K562 (cell line): ENCODE measurements around the gene SKIC2. TPM values are rescaled to one million over a fixed set of nuclear protein-coding genes. Genes with fewer than 3 reads are reported as not detected.
A peak's percentile ranks its signal among the peaks of the same experiment; 100 is the strongest.

Source experiments
- ARHGAP35 ChIP-seq: fragments of 450-650 bp; IDR thresholded peaks from 2 replicates; pipeline ENCODE4 v1.6.1; 2018; ENCODE audit not compliant: partially characterized antibody
- CBX1 ChIP-seq: sonication (generic); IDR thresholded peaks from 2 replicates; pipeline ENCODE4 v1.6.1; 2016; ENCODE audit warnings: antibody characterized with exemption, low read depth, mild to moderate bottlenecking
- CXXC5 ChIP-seq: fragments of 250-450 bp; sonication (Bioruptor Pico); IDR thresholded peaks from 2 replicates; pipeline ENCODE4 v1.8.0; 2022; ENCODE audit warnings: inconsistent platforms, mild to moderate bottlenecking, moderate library complexity
- FOS ChIP-seq: IDR thresholded peaks from 3 replicates; pipeline ENCODE4 v1.6.1; 2011; ENCODE audit not compliant: insufficient read length; ENCODE audit errors: extremely low read depth
- HOXB6 ChIP-seq: fragments of 250-450 bp; sonication (Bioruptor Pico); IDR thresholded peaks from 2 replicates; pipeline ENCODE4 v1.5.1; 2022; ENCODE audit warnings: mild to moderate bottlenecking, borderline replicate concordance
- KAT8 ChIP-seq: fragments of 450-650 bp; IDR thresholded peaks from 2 replicates; pipeline ENCODE4 v1.6.1; 2016; ENCODE audit warnings: low read depth, mild to moderate bottlenecking
- KDM4B ChIP-seq, 2 experiments: fragments of 450-650 bp in 1 of 2; sonication (generic) in 1 of 2; IDR thresholded peaks; 2 replicates each; pipeline ENCODE4 v1.6.1; 2016 to 2017; ENCODE audit warnings: borderline replicate concordance in 2 of 2, antibody characterized with exemption in 1 of 2, low read depth in 1 of 2, mild to moderate bottlenecking in 1 of 2
- NELFE ChIP-seq: IDR thresholded peaks from 2 replicates; pipeline ENCODE4 v1.6.1; 2011; ENCODE audit warnings: mild to moderate bottlenecking; ENCODE audit not compliant: insufficient read depth, insufficient read length
- RB1 ChIP-seq: fragments of 450-650 bp; IDR thresholded peaks from 2 replicates; pipeline ENCODE4 v1.6.1; 2017; ENCODE audit warnings: low read depth, mild to moderate bottlenecking
- SREBF2 ChIP-seq: sonication (generic); formaldehyde crosslinking; IDR thresholded peaks from 2 replicates; pipeline ENCODE4 v1.4.0; 2020; ENCODE audit warnings: mild to moderate bottlenecking, missing genetic modification reagents
- TARDBP ChIP-seq: fragments of 450-650 bp; IDR thresholded peaks from 2 replicates; pipeline ENCODE4 v1.6.1; 2016
- TCF7L2 ChIP-seq: fragments of 150-350 bp; IDR thresholded peaks from 2 replicates; pipeline ENCODE4 v1.6.1; 2016; ENCODE audit warnings: low read depth, mild to moderate bottlenecking, low read length, moderate library complexity
- YBX1 ChIP-seq: fragments of 450-650 bp; IDR thresholded peaks from 2 replicates; pipeline ENCODE4 v1.7.1; 2016; ENCODE audit warnings: mild to moderate bottlenecking
- ZC3H4 ChIP-seq: sonication (generic); formaldehyde crosslinking; IDR thresholded peaks from 2 replicates; pipeline ENCODE4 v1.9.0; 2021; ENCODE audit warnings: missing genetic modification reagents, borderline replicate concordance
- ZNF384 ChIP-seq: IDR thresholded peaks from 2 replicates; pipeline ENCODE4 v1.6.1; 2012; ENCODE audit warnings: low read depth, low read length, improper control_type of control experiment
- ZNF717 ChIP-seq: fragments of 250-450 bp; sonication (Bioruptor Pico); IDR thresholded peaks from 2 replicates; pipeline ENCODE4 v1.5.0; 2021
- ZNF75A ChIP-seq: fragments of 450-650 bp; formaldehyde crosslinking; IDR thresholded peaks from 2 replicates; pipeline ENCODE4 v1.4.0; 2020; ENCODE audit warnings: mild to moderate bottlenecking
- ZNF766 ChIP-seq: fragments of 200-800 bp; sonication (Bioruptor generic); conservative IDR thresholded peaks from 2 replicates; pipeline ENCODE4 v1.6.1; 2016; ENCODE audit warnings: missing genetic modification characterization, missing compliant biosample characterization
- polyA plus RNA-seq, 8 experiments: library from polyadenylated mRNA; depleted of rRNA in 4 of 8; stranded (reverse) in 5 of 8; unstranded in 3 of 8; fragments of >200 nt; fragmentation: Nextera tagmentation in 2 of 8; fragmentation: Illumina TruSeq in 1 of 8; extraction: Ambion mirVana in 2 of 8; extraction: Trizol in 1 of 8; gene quantifications; 2 replicates each; pipeline versions ENCODE4 v1.2.1 to v1.2.3, GENCODE V29; 2011 to 2014; ENCODE audit warnings: inconsistent platforms in 1 of 8, missing spikeins in 1 of 8
- total RNA-seq, 7 experiments: library from RNA; depleted of rRNA in 6 of 7; stranded (reverse); fragments of >200 nt in 6 of 7; fragmentation: Illumina TruSeq in 2 of 7; extraction: Trizol in 2 of 7; gene quantifications; 2 replicates each; pipeline versions ENCODE4 v1.2.1 to v1.2.3, GENCODE V29; 2011 to 2021; ENCODE audit warnings: low replicate concordance in 1 of 7
- TF ChIP-seq, protein P1 (sequence below): sonication (generic); formaldehyde crosslinking; IDR thresholded peaks from 2 replicates; pipeline ENCODE4 v1.8.1; 2023; ENCODE audit warnings: mild to moderate bottlenecking, missing genetic modification reagents
- TF ChIP-seq, protein P2 (sequence below): fragments of 450-650 bp; formaldehyde crosslinking; IDR thresholded peaks from 2 replicates; pipeline ENCODE4 v1.4.0; 2020; ENCODE audit warnings: mild to moderate bottlenecking, mixed read lengths
- TF ChIP-seq, protein P3 (sequence below): fragments of 450-650 bp; IDR thresholded peaks from 2 replicates; pipeline ENCODE4 v1.6.1; 2016; ENCODE audit warnings: mild to moderate bottlenecking
- TF ChIP-seq, protein P4 (sequence below): fragments of 250-450 bp; sonication (Bioruptor Pico); IDR thresholded peaks from 2 replicates; pipeline ENCODE4 v1.8.0; 2022; ENCODE audit warnings: moderate library complexity, mild to moderate bottlenecking, inconsistent platforms
- TF ChIP-seq, protein P5 (sequence below): fragments of 200-800 bp; sonication (Bioruptor generic); IDR thresholded peaks from 2 replicates; pipeline ENCODE4 v1.6.1; 2017; ENCODE audit warnings: missing genetic modification characterization, missing compliant biosample characterization

The SKIC2 gene
- total and polyA plus RNA-seq, 9 of the 15 experiments (the other 6 are each of a cell fraction or from before 2014, with no cell fraction given), result 3.3 to 94.6 (median 38.8) TPM

- TF ChIP-seq CBX1 (no peak; the same call in 1 of the 2 replicates), RB1 (no peak; the same call in 1 of the 2 replicates), HOXB6 (CRISPR knock-in tag) (no peak), ZNF384 (no peak), FOS (peak; percentile 27), ZNF717 (CRISPR knock-in tag) (no peak), SREBF2 (CRISPR knock-in tag) (0 out of 2 replicates have a peak, but pooled peaks have one; percentile 47), ZNF75A (CRISPR knock-in tag) (no peak), ARHGAP35 (peak; percentile 49), TARDBP (no peak), YBX1 (no peak), KDM4B (IDR thresholded peaks at IDR 0.05; ENCODE audit: borderline replicate concordance in 2 of 2, low read depth in 1 of 2) (no peak), ZC3H4 (CRISPR knock-in tag) (peak; percentile 74; the same call in 1 of the 2 replicates), TCF7L2 (no peak), CXXC5 (CRISPR knock-in tag) (no peak), ZNF766 (no peak), KAT8 (no peak), NELFE (no peak)
- TF ChIP-seq, protein P1, sequence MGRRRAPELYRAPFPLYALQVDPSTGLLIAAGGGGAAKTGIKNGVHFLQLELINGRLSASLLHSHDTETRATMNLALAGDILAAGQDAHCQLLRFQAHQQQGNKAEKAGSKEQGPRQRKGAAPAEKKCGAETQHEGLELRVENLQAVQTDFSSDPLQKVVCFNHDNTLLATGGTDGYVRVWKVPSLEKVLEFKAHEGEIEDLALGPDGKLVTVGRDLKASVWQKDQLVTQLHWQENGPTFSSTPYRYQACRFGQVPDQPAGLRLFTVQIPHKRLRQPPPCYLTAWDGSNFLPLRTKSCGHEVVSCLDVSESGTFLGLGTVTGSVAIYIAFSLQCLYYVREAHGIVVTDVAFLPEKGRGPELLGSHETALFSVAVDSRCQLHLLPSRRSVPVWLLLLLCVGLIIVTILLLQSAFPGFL, result peak; percentile 85; the same call in 1 of the 2 replicates
- TF ChIP-seq, protein P2, sequence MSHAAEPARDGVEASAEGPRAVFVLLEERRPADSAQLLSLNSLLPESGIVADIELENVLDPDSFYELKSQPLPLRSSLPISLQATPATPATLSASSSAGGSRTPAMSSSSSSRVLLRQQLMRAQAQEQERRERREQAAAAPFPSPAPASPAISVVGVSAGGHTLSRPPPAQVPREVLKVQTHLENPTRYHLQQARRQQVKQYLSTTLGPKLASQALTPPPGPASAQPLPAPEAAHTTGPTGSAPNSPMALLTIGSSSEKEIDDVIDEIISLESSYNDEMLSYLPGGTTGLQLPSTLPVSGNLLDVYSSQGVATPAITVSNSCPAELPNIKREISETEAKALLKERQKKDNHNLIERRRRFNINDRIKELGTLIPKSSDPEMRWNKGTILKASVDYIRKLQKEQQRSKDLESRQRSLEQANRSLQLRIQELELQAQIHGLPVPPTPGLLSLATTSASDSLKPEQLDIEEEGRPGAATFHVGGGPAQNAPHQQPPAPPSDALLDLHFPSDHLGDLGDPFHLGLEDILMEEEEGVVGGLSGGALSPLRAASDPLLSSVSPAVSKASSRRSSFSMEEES (CRISPR knock-in tag), result no peak
- TF ChIP-seq, protein P3, sequence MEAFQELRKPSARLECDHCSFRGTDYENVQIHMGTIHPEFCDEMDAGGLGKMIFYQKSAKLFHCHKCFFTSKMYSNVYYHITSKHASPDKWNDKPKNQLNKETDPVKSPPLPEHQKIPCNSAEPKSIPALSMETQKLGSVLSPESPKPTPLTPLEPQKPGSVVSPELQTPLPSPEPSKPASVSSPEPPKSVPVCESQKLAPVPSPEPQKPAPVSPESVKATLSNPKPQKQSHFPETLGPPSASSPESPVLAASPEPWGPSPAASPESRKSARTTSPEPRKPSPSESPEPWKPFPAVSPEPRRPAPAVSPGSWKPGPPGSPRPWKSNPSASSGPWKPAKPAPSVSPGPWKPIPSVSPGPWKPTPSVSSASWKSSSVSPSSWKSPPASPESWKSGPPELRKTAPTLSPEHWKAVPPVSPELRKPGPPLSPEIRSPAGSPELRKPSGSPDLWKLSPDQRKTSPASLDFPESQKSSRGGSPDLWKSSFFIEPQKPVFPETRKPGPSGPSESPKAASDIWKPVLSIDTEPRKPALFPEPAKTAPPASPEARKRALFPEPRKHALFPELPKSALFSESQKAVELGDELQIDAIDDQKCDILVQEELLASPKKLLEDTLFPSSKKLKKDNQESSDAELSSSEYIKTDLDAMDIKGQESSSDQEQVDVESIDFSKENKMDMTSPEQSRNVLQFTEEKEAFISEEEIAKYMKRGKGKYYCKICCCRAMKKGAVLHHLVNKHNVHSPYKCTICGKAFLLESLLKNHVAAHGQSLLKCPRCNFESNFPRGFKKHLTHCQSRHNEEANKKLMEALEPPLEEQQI, result no peak; the same call in 1 of the 2 replicates
- TF ChIP-seq, protein P4, sequence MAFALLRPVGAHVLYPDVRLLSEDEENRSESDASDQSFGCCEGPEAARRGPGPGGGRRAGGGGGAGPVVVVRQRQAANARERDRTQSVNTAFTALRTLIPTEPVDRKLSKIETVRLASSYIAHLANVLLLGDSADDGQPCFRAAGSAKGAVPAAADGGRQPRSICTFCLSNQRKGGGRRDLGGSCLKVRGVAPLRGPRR (CRISPR knock-in tag), result 0 out of 2 replicates have a peak, but pooled peaks have one; percentile 70
- TF ChIP-seq, protein P5, sequence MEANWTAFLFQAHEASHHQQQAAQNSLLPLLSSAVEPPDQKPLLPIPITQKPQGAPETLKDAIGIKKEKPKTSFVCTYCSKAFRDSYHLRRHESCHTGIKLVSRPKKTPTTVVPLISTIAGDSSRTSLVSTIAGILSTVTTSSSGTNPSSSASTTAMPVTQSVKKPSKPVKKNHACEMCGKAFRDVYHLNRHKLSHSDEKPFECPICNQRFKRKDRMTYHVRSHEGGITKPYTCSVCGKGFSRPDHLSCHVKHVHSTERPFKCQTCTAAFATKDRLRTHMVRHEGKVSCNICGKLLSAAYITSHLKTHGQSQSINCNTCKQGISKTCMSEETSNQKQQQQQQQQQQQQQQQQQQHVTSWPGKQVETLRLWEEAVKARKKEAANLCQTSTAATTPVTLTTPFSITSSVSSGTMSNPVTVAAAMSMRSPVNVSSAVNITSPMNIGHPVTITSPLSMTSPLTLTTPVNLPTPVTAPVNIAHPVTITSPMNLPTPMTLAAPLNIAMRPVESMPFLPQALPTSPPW (CRISPR knock-in tag), result no peak
Measured at GRCh38 chr6:31972709-31973350, 13.9 kb downstream of the SKIC2 start (continued).
